Gastroesophageal sphincter (tissue), 4 donors: ENCODE results near the gene GPATCH1. TPM values are rescaled to one million over a fixed set of nuclear protein-coding genes. Genes with fewer than 3 reads are reported as not detected.

Experiments used
- ATAC-seq: fragments of 150-250 bp; one replicate; pipeline ENCODE4 v1.9.1; 2016; ENCODE audit warnings: mild to moderate bottlenecking, moderate library complexity
- H3K27ac ChIP-seq, 4 donors: fragments of 200-600 bp; sonication (generic) in 3 of 4; 1 replicate in 3 of 4; 2 replicates in 1 of 4; pipeline ENCODE4 v1.5.1; 2016 to 2019
- H3K27me3 ChIP-seq: fragments of 200-600 bp; sonication (generic); one replicate; pipeline ENCODE4 v1.5.1; 2019
- H3K36me3 ChIP-seq, 2 donors: fragments of 200-600 bp; sonication (generic); one replicate each; pipeline ENCODE4 v1.5.1; 2019; ENCODE audit warnings: control low read depth in 1 of 2
- H3K4me1 ChIP-seq, 3 donors: fragments of 200-600 bp; sonication (generic); 1 replicate in 2 of 3; 2 replicates in 1 of 3; pipeline ENCODE4 v1.5.1; 2016 to 2019; ENCODE audit warnings: control low read depth in 2 of 3
- H3K4me3 ChIP-seq, 2 donors: fragments of 200-600 bp; sonication (generic); one replicate each; pipeline ENCODE4 v1.5.1; 2019; ENCODE audit warnings: mild to moderate bottlenecking in 1 of 2, moderate library complexity in 1 of 2
- H3K9me3 ChIP-seq, 3 donors: fragments of 200-600 bp; sonication (generic); one replicate each; pipeline ENCODE4 v1.5.1; 2017 to 2019; ENCODE audit warnings: control low read depth in 2 of 3
- EP300 ChIP-seq: sonication (generic); formaldehyde crosslinking; IDR thresholded peaks from one replicate; pipeline ENCODE4 v1.6.1; 2017; ENCODE audit warnings: antibody characterized with exemption, mild to moderate bottlenecking
- POLR2A ChIP-seq, 2 donors: fragments of 450-650 bp; IDR thresholded peaks; one replicate each; pipeline ENCODE4 v1.6.1; 2017; ENCODE audit warnings: antibody characterized with exemption in 2 of 2, mild to moderate bottlenecking in 2 of 2, moderate library complexity in 1 of 2
- POLR2AphosphoS5 ChIP-seq: sonication (generic); formaldehyde crosslinking; IDR thresholded peaks from one replicate; pipeline ENCODE4 v1.6.1; 2017; ENCODE audit warnings: antibody characterized with exemption
- WGBS, 2 donors: methylation state at CpG; one replicate each; pipeline ENCODE4 v1.1.5; 2018; ENCODE audit warnings: low coverage in 1 of 2; 5-methylcytosine and 5-hydroxymethylcytosine counted together
- total RNA-seq, 4 donors: library from RNA; depleted of rRNA; stranded (reverse); fragments of >200 nt; gene quantifications; one replicate each; pipeline ENCODE4 v1.1.0, GENCODE V29; 2016
- TF ChIP-seq, protein P1 (sequence below), 4 experiments: fragments of 200-600 bp in 2 of 4; fragments of 450-650 bp in 2 of 4; sonication (generic) in 1 of 4; IDR thresholded peaks; one replicate each; pipeline ENCODE4 v1.5.1; 2017 to 2019; ENCODE audit warnings: antibody characterized with exemption in 4 of 4, mild to moderate bottlenecking in 2 of 4, moderate library complexity in 2 of 4

GPATCH1 gene
- total RNA-seq, 4 donors from 2014 or later, result 6.2 to 10.4 (median 6.8) TPM

DNA sequence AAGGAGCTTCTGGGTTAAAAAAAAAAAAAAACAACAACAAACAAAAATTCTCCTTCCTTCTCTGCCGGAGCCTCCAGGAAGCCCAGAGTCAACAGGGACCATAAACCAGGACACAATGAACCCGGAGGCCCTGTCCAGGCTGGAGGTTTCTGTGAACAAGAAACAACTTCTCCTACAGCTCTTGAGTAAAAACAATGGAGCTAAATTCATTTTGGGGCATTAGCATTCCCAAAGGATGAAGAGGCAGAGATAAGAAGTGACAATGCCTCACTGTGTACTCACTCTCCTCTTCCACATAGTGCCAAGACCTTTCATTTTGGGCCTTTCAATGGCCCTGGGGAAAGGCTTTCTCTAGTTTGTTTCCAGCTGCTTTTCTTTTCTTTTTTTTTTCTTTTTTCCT, 25.3 kb upstream of the GPATCH1 start:
- TF ChIP-seq POLR2A (IDR thresholded peaks at IDR 0.05) (no peak), POLR2AphosphoS5 (no peak), EP300 (no peak)
- TF ChIP-seq, protein P1, sequence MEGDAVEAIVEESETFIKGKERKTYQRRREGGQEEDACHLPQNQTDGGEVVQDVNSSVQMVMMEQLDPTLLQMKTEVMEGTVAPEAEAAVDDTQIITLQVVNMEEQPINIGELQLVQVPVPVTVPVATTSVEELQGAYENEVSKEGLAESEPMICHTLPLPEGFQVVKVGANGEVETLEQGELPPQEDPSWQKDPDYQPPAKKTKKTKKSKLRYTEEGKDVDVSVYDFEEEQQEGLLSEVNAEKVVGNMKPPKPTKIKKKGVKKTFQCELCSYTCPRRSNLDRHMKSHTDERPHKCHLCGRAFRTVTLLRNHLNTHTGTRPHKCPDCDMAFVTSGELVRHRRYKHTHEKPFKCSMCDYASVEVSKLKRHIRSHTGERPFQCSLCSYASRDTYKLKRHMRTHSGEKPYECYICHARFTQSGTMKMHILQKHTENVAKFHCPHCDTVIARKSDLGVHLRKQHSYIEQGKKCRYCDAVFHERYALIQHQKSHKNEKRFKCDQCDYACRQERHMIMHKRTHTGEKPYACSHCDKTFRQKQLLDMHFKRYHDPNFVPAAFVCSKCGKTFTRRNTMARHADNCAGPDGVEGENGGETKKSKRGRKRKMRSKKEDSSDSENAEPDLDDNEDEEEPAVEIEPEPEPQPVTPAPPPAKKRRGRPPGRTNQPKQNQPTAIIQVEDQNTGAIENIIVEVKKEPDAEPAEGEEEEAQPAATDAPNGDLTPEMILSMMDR (IDR thresholded peaks at IDR 0.05), result no peak
- peaks cover 7% of the 10 kb centered on the region for H3K27me3 ChIP-seq
- whole genome bisulfite sequencing, 2 donors, result 57 to 90% methylated on average over 2 of the region's 2 CpGs
- H3K27ac ChIP-seq, result no peak overlapping the region
- no peaks in the 10 kb centered on the region for H3K9me3 ChIP-seq
- no peaks in the 10 kb centered on the region for H3K36me3 ChIP-seq
- ATAC-seq, result no peak
- no peaks in the 10 kb centered on the region for H3K4me1 ChIP-seq
- H3K4me3 ChIP-seq, result no peak overlapping the region

DNA sequence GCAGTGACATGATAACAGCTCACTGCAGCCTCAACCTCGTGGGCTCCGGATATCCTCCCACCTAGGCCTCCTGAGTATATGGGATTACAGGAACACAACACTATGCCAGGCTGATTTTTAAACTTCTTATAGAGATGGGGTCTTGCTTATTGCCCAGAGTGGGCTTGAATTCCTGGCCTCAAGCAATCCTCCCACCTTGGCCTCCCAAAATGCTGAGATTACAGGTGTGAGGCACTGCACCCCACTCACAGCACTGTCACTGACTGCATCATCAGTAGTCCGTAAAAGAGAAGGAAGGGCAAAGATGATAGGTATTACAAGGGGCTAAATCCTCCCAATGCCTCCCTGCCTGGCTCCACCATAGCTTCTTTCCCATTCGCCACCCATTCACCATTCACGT, 20.4 kb upstream of the GPATCH1 start:
- no peak for TF ChIP-seq EP300
- TF ChIP-seq POLR2AphosphoS5, result no peak
- TF ChIP-seq POLR2A (IDR thresholded peaks at IDR 0.05), result no peak
- TF ChIP-seq, protein P1 (IDR thresholded peaks at IDR 0.05), result no peak
- no peaks in the 10 kb centered on the region for H3K9me3 ChIP-seq
- ATAC-seq, result no peak
- 78 to 85% methylated on average over 3 to 5 of the region's 5 CpGs for WGBS, 2 donors
- no peak overlapping the region for H3K27ac ChIP-seq
- peaks cover 54% of the 10 kb centered on the region for H3K27me3 ChIP-seq
- H3K4me1 ChIP-seq, result peaks cover 0 to 23% (median 6%) of the 10 kb centered on the region in 3 donors
- H3K4me3 ChIP-seq, result no peak overlapping the region
- no peaks in the 10 kb centered on the region for H3K36me3 ChIP-seq

DNA sequence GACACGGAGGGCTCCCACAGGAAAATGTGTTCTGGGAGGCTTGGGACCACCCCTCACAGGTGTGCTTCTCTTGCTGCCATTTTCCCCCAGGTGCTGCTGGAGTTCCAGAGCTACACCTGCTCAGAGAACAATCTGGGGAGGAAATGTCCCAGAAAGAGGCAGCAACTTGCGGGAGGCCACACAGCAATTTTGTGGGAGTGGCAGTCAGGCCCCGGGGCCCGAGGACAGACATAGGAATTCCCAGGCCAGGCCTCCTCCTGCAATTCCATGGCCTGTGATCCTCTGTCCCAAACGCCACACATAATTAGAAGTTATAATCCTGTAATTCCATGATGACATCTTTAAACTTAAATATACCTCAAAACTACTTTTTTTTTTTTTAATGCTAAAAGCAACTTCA, 18.1 kb upstream of the GPATCH1 start:
- H3K4me3 ChIP-seq, result no peak overlapping the region
- H3K27ac ChIP-seq, result no peak overlapping the region
- WGBS, 2 donors, result 90 to 100% methylated on average over 2 to 4 of the region's 5 CpGs
- TF ChIP-seq EP300 (no peak), POLR2AphosphoS5 (no peak), POLR2A (IDR thresholded peaks at IDR 0.05) (no peak)
- TF ChIP-seq, protein P1 (IDR thresholded peaks at IDR 0.05), result no peak
- no peak for ATAC-seq
- no peaks in the 10 kb centered on the region for H3K36me3 ChIP-seq
- peaks cover 60% of the 10 kb centered on the region for H3K27me3 ChIP-seq
- no peaks in the 10 kb centered on the region for H3K9me3 ChIP-seq
- H3K4me1 ChIP-seq, result peaks cover 0 to 23% (median 6%) of the 10 kb centered on the region in 3 donors

DNA sequence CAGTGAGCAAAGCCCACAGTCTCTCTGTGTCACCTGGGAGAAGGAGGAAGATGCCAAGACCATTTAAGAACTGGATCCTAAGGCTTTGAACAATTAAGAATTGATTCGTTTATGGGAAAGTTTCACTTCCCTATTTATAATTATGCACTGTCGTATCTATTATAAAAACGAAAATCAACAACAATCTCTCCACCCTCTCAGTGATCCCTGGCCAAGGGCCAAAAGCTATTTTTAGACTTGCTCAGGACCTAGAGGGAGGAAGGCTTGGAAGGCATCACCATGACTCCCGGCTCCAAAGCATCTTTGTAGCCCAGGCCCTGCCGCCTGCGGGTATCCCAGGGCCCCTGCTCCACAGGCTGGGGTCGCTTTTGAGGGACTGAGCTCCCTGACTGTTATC, 17.6 kb upstream of the GPATCH1 start:
- Histone ChIP-seq H3K27me3 (peaks cover 60% of the 10 kb centered on the region), H3K27ac (no peak overlapping the region), H3K4me1 (peaks cover 0 to 23% (median 6%) of the 10 kb centered on the region in 3 donors), H3K36me3 (no peaks in the 10 kb centered on the region), H3K9me3 (no peaks in the 10 kb centered on the region), H3K4me3 (peak overlapping the region in 1 of 2 donors; percentile 66)
- no peak for TF ChIP-seq POLR2A (IDR thresholded peaks at IDR 0.05)
- no peak for TF ChIP-seq POLR2AphosphoS5
- 7 to 18% methylated on average over 4 to 5 of the region's 7 CpGs for WGBS, 2 donors
- no peak for ATAC-seq

DNA sequence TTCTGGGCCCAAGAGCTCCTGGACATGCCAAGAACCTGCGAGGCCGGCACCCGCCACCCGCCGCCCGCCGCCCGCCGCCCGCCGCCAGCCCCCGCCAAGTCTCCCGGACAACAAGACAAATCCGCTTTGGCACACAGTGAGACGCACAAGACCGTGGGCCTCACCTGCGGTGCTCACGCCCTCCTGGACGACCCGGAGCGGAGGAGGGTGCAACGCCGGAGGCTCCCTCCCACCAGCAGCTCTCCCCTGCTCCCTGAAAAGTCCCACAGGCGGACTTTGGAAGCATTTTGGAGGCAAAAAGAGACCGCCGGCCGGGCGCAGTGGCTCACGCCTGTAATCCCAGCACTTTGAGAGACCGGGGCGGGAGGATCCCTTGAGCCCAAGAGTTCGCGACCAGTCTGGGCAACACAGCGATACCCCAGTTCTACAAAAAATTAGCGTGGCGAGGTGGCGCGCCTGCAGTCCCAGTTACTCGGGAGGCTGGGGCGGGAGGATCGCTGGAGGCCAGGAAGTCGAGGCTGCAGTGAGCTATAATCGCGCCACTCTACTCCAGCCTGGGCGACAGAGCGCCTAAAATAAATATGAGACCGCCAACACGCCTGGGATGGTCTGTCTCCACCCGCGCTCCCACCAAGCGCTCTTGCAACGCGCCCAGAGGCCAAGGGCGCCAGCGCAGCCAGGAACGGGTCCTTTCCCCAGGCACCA, 17.1 kb upstream of the GPATCH1 start:
- peak overlapping the region in 1 of 4 donors; percentile 49 for H3K27ac ChIP-seq

More for the DNA sequence above, 17.1 kb upstream of the GPATCH1 start:
- no peak for TF ChIP-seq POLR2AphosphoS5
- no peak for TF ChIP-seq EP300
- TF ChIP-seq, protein P1 (IDR thresholded peaks at IDR 0.05), result no peak
- no peak for TF ChIP-seq POLR2A (IDR thresholded peaks at IDR 0.05)
- Histone ChIP-seq H3K4me3 (peak overlapping the region; percentile 49 to 66), H3K4me1 (peaks cover 0 to 23% (median 6%) of the 10 kb centered on the region in 3 donors), H3K36me3 (no peaks in the 10 kb centered on the region), H3K9me3 (no peaks in the 10 kb centered on the region), H3K27me3 (peaks cover 60% of the 10 kb centered on the region)
- peak; percentile 3 for ATAC-seq
- no CpG with 5 or more reads among the region's 56 CpGs for WGBS, 2 donors
